GM18498 (cell line): ENCODE results near the gene BLACAT1.
"Not testable (repeated sequence)": the region's sequence is repeated elsewhere in the genome, so short reads cannot be mapped to it uniquely, and the experiment has no call there.

Experiments
- ATAC-seq: cut with Tn5 transposase; IDR thresholded peaks from one replicate; pipeline ENCODE4 v1.9.1; 2021; ENCODE audit warnings: mild to moderate bottlenecking, moderate library complexity; ENCODE audit not compliant: unreplicated experiment

BLACAT1 gene

DNA sequence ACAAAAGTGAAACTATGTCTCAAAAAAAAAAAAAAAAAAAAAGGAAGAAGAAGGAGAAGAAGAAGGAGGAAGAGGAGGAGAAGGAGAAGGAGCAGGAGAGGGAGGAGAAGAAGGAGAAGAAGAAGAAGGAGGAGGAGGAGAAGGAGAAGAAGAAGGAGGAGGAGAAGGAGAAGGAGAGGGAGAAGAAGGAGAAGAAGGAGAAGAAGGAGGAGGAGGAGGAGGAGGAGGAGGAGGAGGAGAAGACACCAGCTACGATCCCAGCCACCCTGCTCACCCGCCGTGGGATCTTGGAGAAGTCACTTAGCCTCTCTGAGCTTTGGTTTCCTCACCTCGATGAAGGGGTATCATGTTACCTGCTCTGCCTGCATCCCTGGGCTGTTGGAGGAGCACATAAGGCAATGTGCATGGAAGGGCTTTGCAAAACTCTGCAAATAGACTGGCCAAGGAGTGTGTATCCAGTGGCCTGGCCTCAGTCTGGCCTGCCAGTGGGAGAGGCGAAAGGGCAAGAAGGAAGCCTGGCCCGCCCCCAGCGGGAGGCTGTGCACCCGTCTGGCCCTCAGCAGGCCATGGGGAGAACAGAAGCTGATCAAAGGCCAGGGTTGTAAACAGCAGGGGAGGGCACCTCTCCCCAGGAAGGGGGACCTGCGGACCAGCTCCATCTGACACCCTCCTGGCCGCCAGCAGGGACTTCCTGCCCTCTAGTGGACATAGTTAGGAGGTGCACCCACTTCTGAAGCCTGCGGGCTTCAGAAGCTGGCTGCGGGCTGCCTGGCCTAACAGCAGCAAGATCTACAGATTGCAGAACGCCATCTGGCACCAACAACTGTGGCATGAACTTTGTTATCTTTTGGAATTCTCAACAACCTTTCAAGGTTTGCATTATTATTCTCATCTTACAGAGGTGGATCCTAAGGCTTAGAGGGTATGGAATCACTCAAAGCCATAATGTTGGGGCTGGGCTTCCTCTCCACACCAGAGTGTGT is 29.4 kb upstream of the BLACAT1 start:
- peak; percentile 52 for ATAC-seq

DNA sequence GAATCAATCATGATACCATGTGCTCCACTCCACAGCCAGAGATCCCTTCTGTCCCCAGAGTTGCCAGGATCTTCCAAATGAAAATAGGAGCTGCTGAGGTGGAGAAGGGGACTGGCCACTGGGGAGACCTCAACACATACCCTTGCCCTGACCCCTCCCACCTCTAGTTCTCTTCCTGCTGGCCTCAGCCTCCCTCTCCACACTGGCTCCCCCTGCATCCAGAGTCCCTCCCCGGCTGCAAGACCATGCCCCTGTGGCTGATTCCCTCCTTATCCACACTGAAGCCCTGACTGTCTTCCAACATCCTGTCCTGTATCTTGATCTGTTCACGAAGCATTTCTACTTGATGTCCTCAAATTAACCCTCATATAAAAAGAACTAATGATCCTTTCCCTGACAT is 27.5 kb upstream of the BLACAT1 start:
- ATAC-seq = no peak

DNA sequence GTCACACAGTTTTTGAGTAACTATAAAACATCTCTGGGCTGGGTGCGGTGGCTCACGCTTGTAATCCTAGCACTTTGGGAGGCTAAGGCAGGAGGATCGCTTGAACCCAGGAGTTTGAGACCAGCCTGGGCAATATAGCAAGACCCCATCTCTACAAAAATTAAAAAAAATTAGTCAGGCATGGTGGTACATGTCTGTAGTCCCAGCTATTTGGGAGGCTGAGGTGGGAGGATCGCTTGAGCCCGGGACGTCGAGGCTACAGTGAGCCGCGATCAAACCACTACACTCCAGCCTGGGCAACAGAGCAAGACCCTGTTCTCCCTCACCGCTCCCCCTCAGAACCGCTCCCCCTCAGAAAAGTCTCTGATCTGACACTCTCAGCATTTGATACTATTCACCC is 26.7 kb upstream of the BLACAT1 start:
- not testable (repeated sequence) for ATAC-seq

DNA sequence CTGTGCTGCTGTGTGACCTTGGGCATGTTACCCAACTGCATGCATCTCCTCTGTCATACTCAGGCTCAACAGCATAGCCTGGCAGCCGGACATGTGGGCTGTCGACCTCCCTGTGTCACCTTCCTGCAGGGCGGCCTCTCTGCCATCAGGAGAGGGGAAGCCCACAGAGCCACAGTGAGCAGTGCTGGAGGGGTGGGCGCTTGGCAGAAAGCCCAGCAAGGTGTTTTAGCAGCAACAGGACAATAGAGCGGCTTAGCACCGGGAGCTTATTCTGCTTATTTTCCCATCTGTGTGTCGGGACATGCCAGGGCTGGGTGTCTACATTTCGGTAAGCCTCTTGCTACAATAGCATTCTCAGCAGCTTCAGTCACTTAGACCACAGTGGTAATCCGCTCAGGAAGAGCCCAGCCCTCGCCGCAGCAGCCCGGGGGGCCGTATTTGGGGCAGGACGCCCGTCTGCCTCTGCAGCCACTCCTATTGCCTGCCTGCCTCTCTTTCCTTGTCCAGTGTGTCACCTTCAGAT is 25.8 kb upstream of the BLACAT1 start:
- ATAC-seq = no peak

DNA sequence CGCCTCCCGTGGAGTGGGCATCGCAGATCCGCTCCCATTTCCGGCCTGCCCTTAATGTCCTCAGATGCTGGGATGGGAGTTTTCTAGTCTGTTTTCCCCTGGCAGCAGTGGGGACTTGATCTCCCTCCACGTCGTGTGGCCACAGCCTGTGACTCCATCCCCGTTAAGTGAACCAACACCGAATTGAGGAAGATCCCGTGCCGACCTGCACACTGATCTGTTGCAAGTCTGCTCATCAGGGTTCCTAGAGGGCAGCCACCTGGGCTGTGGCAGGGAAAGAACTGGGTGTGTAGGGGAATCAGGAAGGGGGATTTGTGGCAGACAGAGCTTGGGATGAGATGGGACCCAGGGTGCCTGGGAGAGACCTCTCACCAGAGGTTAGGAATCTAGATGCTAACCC is 25.4 kb upstream of the BLACAT1 start:
- peak; percentile 13 for ATAC-seq

DNA sequence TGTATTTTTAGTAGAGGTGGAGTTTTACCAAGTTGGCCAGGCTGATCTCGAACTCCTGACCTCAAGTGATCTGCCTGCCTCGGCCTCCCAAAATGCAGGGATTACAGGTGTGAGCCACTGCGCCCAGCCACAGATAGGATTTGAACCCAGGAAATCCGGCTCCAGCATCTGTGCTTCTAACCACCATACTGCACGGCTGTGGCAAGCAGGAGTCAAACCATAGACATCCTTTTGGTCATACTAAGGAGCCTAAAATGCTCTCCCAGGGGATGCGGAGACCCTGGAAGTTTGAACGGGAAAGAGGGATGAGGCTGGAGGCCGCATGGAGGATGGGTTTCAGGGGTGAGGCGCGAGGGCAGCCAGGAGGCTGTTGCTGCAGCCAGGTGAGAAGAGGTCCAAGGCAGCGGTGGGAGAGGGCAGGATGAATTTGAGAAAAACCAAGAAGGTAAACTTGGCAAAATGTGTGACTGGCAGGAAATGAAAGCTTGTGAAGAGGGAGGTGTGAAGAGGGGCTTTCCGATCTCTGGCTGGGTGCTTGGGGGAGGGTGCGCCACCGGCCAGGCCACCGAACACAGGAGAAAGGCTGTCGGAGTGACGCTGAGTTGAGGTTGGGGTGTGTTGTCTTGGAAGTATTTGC is 24.6 kb upstream of the BLACAT1 start:
- peak; percentile 75 for ATAC-seq

DNA sequence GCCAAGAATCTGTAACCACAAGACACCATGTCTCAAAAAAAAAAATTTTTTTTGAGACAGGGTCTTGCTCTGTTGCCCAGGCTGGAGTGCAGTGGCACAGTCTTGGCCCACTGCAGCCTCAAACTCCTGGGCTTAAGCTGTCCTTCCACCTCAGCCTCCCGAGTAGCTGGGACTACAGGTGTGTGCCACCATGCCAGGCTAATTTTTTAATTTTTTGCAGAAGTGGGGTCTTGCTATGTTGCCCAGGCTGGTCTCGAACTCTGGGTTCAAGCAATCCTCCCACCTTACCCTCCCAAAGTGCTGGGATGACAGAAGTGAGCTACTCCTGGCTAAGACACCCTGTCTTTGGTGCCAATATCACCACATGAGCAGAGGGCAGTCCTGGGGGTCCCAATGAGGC is 23.1 kb upstream of the BLACAT1 start:
- ATAC-seq = not testable (repeated sequence)

- ATAC-seq = no peak
Measured at GRCh38 chr1:205477759-205478247, 22.0 kb upstream of the BLACAT1 start.

GRCh38 chr1:205477121-205477758 is 21.4 kb upstream of the BLACAT1 start:
- no peak for ATAC-seq

GRCh38 chr1:205476648-205477047 is 20.8 kb upstream of the BLACAT1 start:
- no peak for ATAC-seq

DNA sequence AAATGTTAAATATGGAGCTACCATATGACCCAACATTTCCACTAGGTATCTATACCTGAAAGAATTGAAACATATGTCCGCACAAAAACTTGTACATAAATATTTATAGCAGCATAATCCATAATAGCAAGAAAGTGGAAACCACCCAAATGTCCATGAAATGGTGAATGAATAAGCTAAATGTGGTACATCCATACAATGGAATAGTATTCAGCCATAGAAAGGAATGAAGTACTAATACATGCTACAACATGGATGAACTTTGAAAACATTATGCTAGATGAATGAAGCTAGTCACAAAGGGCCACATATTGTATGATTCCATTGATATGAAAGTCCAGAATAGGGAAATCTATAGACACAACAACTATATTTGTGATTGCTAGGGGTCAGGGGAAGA is 20.0 kb upstream of the BLACAT1 start:
- ATAC-seq = no peak

- ATAC-seq = no peak
Measured at GRCh38 chr1:205474571-205474970, 18.7 kb upstream of the BLACAT1 start.

DNA sequence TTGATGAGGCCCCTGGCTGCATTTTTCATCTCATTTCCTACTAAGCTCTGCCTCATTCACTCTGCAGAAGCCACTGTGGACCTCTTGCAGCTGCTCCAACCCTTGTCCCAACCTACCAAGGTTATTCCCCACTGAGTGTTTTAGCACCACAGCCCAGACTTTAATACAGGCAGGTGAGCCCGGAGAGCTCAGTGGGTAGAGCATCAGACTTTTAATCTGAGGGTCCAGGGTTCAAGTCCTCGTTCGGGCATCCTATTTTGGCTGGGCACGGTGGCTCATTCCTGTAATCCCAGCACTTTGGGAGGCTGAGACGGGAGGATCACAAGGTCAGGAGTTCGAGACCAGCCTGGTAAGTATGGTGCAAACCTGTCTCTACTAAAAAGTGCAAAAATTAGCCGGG is 18.1 kb upstream of the BLACAT1 start:
- ATAC-seq = no peak

- no peak for ATAC-seq
Measured at GRCh38 chr1:205473475-205473874, 17.6 kb upstream of the BLACAT1 start.

GRCh38 chr1:205472737-205473441 is 17.0 kb upstream of the BLACAT1 start:
- ATAC-seq = no peak

DNA sequence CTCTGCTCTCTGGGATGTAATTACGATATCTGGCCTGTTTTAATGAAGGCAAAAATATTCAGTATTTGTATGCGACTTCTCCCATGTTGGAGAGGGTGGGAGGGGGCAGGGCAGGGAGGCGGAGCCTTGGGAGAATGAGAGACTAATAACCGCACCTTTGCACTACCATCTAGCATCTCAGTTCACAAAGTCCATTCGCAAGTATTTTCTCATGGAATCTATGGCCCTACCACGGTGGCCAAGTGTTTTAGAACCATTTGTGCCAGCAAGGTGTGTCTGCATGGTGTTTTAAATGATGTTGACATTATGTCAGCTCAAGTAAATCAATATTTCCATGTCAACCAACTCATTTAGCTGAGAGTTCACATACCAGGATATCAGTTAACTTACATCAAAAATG is 14.3 kb upstream of the BLACAT1 start:
- no peak for ATAC-seq

GRCh38 chr1:205466595-205467220 is 10.9 kb upstream of the BLACAT1 start:
- no peak for ATAC-seq

- no peak for ATAC-seq
Measured at GRCh38 chr1:205465392-205465791, 9.5 kb upstream of the BLACAT1 start.

- ATAC-seq = no peak
Measured at GRCh38 chr1:205458777-205459566, 3.1 kb upstream of the BLACAT1 start.
